H1 (cell line): ENCODE results near the gene CA5A. TPM values are rescaled to one million over a fixed set of nuclear protein-coding genes. Genes with fewer than 3 reads are reported as not detected.

Experiments
- E2F6 ChIP-seq: IDR thresholded peaks from 2 replicates; pipeline ENCODE4 v1.6.1; 2012; ENCODE audit warnings: inconsistent platforms
- JUN ChIP-seq: IDR thresholded peaks from 2 replicates; pipeline ENCODE4 v1.6.1; 2011; ENCODE audit warnings: low read depth, mild to moderate bottlenecking, improper control_type of control experiment, low read length
- KDM4A ChIP-seq: IDR thresholded peaks from one replicate; pipeline ENCODE4 v1.7.1; 2012; ENCODE audit warnings: low read depth, mild to moderate bottlenecking, moderate library complexity, low read length, inconsistent platforms; ENCODE audit not compliant: severe bottlenecking
- polyA plus RNA-seq, 7 experiments: library from polyadenylated mRNA; depleted of rRNA in 3 of 7; stranded (reverse) in 5 of 7; unstranded in 2 of 7; fragments of >200 nt in 5 of 7; fragments of 200-250 nt in 2 of 7; gene quantifications; 1 replicate in 5 of 7; 2 replicates in 1 of 7; 4 replicates in 1 of 7; pipeline versions ENCODE4 v1.2.1 to v1.2.3, GENCODE V29; 2011 to 2013; ENCODE audit warnings: missing spikeins in 2 of 7, mixed read lengths in 2 of 7
- total RNA-seq: library from RNA; stranded (reverse); fragmentation: NEBNext Ultra II Directional; extraction: Animal tissue kit (Norgen Biotek cat#: 25700); gene quantifications from 2 replicates; pipeline ENCODE4 v1.2.1, GENCODE V29; 2021

CA5A gene
- total and polyA plus RNA-seq, 2 of the 8 experiments (the other 6 are each of a cell fraction or from before 2014, with no cell fraction given), result not detected

GRCh38 chr16:87971933-87972332 is 35.6 kb upstream of the CA5A start (continued):
- TF ChIP-seq KDM4A (no peak), E2F6 (no peak), JUN (no peak)
